Measurements from ENCODE around the gene NAA40.

NAA40 gene

DNA sequence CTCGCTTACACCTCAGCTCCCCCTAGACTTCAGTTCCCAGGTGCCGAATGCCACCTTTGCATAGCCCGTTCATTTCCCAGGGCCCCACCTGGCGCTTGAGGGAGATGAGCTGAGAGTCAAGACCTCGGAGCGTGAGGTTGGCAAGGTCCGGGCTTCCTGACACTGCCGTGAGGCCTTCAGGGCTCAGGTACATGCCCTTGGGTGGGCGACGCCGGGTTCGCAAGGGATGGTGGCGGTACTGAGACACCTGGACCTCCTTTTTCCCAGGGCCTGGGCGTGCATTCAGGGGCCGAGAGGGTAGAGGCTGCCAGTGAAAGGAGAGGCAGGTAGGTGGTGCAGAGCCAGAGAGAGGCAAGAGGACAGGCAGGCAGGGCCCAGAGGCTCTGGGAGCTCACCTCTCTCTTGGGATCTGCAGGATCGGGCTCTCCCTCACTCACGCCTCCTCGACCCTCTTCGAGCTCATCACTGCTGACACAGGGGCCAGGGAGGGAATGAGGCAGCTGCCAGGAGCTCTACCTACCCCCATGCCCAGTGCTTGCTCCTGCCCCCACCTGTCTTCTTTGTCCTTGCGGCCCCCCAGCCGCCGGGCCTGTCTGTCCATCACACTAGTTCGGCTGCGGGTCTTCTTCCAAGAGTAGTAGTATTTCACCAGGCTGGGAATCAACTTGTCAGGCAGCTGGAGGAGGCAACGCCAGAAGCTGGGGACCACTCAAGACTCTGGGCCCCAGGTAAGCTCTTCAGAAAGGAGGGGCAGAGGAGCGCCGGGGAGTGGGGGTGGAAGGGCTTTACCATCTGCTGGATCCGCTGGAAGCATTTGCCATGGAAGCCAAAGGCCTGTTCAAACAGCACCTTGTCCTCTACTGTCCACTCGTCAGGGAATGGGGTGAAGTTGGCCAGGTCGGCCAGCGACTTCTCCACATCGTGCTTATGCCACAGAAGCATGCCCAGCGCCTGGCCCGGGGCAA is 24.7 kb upstream of the NAA40 start:
- DNase-seq, result no peak

- DNase-seq, result no peak
These were observed 23.7 kb upstream of the NAA40 start for GRCh38 chr11:63914896-63915691.

DNA sequence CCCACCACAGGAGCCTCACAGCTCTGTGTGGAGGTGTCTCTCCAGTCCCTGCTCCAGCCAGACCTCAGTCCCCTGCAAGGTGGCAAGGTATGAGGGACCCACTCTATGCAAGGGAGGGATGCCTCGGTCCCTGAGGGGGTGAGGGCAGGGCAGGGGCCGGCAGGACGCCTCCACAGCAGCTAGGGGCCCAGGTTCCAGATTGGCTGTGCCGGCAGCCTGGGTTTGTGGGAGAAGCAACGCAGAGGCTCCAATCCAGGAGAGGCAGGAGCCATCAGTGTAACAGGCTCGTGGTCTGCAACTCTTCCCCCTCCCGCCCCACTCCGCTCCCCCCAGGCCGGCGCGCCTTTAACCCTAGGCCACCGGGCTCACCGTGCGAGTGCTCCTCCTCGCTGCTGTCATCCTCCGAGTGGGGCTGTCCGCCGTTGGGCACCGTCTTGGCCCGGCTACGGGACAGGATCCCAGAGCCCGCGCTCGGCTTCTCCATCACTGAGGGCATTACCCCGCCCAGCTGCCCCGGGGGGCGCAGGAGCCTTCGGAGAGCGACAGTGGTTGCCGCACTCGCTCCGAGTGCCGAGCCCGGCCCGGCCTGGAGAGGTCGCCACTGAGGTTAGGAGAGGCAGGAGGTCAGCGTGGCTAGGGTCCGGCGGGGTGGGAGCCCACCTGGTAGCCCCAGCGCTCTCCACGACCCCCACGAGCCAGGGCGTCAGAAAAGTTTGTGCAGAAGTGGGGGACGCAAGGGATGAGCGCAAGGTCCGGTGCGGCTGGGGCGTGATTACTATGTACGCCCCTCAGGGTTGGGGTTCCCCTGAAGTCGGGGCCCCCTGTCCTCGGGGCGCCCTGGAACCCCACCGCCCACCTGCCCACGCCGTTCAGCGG is 22.6 kb upstream of the NAA40 start:
- DNase-seq, result peak in 3 of 6 experiments; percentile 7 to 17 (median 17)

DNA sequence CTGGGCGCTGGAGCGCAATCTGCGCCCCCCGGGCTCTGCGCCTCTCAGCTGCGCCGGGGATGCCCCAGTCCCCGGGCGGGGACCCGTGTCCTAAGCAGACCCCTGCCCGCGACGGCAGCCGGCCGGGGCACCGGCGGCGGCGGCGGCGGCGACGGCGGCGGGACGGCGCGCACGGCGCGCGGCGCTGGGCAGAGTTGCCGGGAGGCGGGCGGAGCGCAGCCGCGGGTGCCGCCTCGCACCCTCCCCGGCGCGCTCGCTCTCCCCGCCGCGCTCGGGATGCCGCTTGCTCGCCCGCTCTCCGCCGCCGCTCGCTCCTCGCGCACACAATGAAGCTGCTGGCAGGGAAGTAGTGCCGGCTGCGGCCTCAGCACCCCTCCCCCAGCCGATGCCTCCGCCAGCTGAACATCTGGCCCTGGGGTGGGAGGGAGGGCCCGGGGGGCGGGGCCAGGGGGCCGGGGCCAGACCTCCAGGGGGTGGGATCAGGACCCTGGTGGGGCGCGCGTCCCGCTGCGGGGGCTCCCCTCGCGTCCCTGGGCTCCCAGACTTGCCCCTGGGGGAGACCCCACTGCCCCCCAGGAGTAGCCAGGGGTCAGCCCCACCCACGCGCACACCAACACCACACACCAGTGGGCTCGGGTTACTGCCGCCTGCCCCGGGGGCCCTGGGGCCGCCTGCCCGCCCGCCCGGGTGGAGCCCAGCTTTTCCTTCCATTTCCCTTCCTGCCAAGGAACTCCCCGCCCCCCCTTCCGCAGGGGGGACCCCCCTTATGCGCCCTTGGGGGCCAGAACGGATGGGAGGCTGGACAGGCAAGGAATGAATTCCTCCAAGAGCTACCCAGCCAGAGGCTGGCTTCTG is 21.7 kb upstream of the NAA40 start, which contains the start of gene RCOR2:
RCOR2 (minus strand) TSS at position 328 of the 855 bp plus-strand sequence. CDS start 708 bp downstream, outside the sequence.
- peak; percentile 32 to 56 (median 43) for DNase-seq

DNA sequence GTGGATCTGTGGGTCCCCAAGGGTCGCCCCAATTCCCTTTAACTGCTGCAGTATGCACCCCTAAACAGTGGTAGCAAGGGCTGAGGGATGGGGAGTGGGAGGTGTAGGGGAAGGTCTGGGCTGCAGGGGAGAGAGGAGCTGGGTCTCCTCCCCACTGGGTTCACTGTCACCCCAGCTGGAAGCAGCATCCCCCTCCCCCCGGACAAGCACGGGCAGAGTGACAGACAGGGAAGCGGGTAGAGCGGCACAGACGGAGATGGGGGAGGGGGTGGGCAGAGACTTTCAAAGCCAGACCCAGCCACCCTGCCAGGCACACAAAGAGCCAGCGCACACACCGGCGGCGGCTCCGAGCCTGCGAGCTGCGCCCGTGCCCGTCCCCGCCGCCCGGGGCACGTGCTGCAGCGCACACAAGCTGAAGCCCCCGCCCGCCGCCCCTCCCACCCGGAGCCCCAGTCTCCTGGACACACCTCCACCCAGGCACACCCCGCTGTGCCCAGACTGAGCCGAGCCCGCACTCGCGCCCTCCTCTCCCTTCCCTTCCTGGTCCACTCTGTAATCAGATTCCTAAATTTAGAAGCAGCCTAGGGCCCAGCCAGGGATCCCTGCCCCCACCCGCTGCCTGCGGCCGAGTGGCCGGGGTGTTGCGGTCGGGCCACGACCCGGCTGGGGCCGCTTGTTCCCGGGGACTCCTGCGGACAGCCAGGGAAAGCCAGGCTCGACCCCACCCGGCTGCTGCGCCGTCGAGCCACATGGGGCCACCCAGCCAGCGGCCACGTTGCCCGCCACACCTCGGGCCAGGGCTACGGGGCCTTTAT is 20.9 kb upstream of the NAA40 start:
- DNase-seq, result peak in 4 of 6 experiments; percentile 23 to 63 (median 32)

DNA sequence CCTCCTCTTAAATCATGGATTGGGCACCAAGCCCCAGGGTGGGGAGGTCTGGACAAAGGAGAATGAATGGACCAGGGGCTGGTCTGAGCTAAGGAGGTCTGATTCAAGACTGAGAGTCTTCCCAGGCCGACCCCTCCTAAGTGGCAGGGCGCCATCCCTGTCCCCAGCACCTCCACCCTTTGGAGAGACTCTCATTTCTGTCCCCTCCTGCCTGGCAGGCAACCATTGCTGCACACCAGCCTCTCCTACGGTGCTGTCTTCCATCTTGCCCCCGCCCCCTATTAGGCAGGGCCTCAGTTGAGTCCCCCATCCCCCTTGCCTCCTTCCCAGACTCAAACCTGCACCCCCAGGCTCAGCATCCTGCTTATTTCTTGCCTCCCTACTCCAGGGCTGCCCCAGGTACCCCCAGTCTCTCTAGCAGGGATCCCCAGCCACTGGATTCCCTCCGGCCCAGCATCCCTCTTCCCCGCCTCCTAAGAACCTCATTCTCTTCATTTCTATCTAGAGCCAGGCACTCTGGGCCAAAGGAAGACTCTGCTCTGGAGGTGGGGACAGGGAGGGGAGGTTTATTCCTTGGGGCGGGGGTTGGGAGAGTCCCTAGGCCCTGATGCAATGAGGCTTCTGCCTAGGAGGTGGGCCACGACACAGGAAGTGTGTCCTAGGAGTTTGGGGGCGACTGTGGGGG is 20.2 kb upstream of the NAA40 start:
- no peak for DNase-seq

GRCh38 chr11:63919267-63920125 is 19.3 kb upstream of the NAA40 start:
- DNase-seq, result peak in 1 of 6 experiments; percentile 18

- DNase-seq, result peak in 1 of 6 experiments; percentile 6
These were observed 18.5 kb upstream of the NAA40 start for GRCh38 chr11:63920126-63920938.

DNA sequence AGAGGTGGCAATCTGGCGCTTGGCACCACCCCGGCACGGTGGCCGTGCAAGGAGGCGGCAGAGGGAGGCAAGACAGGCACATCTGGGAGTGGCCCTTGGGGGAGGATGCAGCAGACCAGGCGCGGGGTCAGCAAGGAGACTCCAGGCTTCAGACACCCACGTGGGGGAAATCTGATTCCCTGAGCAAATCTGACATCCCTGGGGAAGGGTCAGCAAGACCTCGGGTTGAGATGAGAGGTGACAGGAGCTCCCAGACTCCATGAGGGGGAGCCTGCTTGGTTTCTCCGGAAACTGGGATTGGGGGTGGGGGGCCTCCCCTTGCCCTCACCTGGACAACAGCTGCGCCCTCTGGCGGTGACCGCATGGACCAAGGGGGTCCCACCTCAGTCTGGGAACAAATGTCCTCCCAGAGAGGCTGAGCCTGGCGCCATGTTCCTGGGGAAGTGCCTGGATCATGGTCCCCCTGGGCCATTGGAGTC is 17.8 kb upstream of the NAA40 start:
- DNase-seq, result peak in 2 of 6 experiments; percentile 10 to 14

DNA sequence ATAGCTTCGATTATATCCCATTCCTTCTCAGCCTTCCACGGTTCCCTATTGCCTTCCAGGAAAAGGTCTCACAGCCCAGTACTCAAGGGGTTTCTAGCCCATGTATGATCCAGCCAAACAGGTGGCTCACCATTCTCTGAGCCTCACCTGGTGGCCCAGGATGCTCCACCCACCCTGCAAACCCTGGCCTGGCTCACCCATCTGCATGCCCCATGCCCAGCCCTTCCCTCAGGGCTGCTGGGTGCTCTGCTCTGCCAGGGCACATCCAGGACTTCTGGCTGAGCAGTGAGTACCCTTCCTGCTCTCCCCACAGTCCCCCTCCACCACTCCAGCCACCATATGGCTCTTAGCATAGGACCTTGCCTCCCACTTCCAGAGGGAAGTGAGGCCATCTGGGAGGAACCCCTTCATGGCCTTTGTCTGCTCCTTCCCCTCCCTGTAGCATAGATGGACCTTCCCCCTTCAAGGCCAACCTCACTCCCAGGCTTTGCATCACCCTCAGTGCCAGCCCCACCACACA is 16.1 kb upstream of the NAA40 start:
- DNase-seq, result no peak

GRCh38 chr11:63923319-63923718 is 15.5 kb upstream of the NAA40 start:
- no peak for DNase-seq

DNA sequence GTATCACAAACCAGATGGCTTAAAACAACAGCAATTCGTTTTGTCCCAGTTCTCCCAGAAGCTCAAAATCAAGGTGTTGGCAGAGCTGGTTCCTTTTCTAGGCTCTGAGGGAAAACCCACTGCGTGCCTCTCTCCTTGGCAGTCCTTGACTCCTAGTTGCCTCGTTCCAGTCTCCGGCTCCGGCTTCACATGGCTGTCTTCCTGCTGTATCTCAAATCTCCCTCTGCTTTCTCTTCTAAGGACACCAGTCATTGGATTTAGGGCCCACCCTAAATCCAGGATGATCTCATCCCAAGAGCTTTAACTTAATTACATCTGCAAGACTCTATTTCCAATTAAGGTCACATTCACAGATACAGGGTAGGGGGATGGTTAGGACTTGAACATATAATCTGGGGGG is 9.2 kb upstream of the NAA40 start:
- no peak for DNase-seq

DNA sequence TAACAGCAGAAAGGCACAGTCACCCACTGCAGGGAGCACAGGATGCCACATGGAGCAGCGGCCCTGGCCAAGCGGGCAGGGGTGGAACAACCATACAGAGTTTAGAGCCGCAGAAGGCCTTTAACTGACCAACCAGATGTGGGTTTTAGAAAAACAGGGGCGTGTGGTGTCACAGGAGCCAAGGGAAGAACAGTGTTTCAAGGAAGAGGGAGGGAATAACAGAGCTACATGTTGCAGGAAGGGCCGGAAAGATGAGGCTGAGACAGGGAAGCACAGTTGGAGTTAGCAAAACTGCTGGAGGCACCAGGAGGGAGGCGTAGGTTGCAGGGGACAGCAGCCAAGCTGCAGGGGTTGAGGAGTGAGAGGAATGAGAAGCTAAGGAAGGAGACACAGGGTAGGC is 7.8 kb upstream of the NAA40 start:
- DNase-seq, result no peak

DNA sequence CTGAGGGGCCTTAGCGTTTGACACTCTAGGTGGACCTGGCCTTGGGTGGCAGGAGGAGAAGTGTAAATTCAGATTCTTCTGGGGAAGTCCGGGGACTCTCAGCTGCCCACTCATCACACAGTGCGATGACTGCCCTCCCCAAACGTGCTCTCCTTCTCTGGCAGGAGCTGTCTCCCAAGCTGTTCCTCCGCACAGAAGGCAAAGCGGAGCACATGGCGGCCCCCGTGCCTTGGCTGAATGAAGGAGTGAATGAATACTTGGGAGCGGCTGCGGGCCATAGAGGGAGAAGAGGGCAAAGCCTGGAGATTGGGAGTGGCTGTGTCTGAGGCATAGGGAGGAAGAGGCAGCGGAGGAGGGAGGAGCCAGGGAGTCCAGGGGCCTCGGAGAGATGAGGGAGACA is 6.9 kb upstream of the NAA40 start:
- no peak for DNase-seq

GRCh38 chr11:63933459-63933858 is 5.3 kb upstream of the NAA40 start:
- no peak for DNase-seq

- DNase-seq, result peak in 1 of 6 experiments; percentile 12
These were observed 906 bp upstream of the NAA40 start for GRCh38 chr11:63937713-63938478.

DNA sequence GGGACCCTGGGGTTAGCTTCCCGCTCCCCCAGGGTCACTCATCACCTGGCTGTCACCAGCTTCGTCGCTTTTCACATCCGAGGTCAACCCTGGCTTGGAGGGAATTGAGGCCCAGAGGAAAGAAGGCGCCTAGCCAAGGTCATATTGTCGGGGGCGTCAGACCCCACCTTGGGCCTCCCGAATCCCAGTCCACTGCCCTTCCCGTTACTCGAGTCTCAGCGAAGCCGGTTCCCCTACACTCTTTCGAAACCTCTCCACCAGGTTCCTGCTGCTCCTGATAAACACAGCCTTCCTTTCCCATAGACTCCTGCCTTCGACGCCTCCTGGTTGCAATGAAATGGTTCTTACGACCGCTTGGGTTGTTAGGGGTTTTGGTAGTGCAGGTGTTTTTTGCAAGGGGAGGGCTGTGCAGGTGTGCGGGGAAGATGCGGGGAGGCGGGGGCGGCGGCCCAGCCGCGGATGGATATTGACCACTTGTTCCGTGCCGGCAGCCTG is 642 bp downstream of the NAA40 start:
- peak in 1 of 6 experiments; percentile 24 for DNase-seq
